HepG2 (cell line): ENCODE measurements around the gene ZBTB25. TPM values are rescaled to one million over a fixed set of nuclear protein-coding genes. Genes with fewer than 3 reads are reported as not detected.
A peak's percentile ranks its signal among the peaks of the same experiment; 100 is the strongest.

ENCODE experiments used
- ARNTL ChIP-seq: sonication (generic); formaldehyde crosslinking; IDR thresholded peaks from 2 replicates; pipeline ENCODE4 v1.4.0; 2020; ENCODE audit warnings: mild to moderate bottlenecking, missing genetic modification reagents
- ATM ChIP-seq: fragments of 450-650 bp; IDR thresholded peaks from 2 replicates; pipeline ENCODE4 v1.7.1; 2017; ENCODE audit warnings: mild to moderate bottlenecking, borderline replicate concordance
- BHLHE40 ChIP-seq: IDR thresholded peaks from 2 replicates; pipeline ENCODE4 v1.6.1; 2011; ENCODE audit warnings: low read length, improper control_type of control experiment
- FOXK2 ChIP-seq: fragments of 450-650 bp; IDR thresholded peaks from 2 replicates; pipeline ENCODE4 v1.6.1; 2016
- JUN ChIP-seq: sonication (generic); formaldehyde crosslinking; IDR thresholded peaks from 2 replicates; pipeline ENCODE4 v1.4.0; 2020; ENCODE audit warnings: mild to moderate bottlenecking, missing genetic modification reagents
- KLF12 ChIP-seq: sonication (generic); formaldehyde crosslinking; IDR thresholded peaks from 2 replicates; pipeline ENCODE4 v1.4.0; 2020; ENCODE audit warnings: missing genetic modification reagents, borderline replicate concordance
- MBNL3 ChIP-seq: fragments of 250-450 bp; sonication (Bioruptor Pico); conservative IDR thresholded peaks from 2 replicates; pipeline ENCODE4 v1.8.0; 2022; ENCODE audit warnings: mild to moderate bottlenecking, inconsistent platforms
- PHF21A ChIP-seq: sonication (generic); formaldehyde crosslinking; IDR thresholded peaks from 2 replicates; pipeline ENCODE4 v1.5.0; 2020; ENCODE audit warnings: mild to moderate bottlenecking, missing genetic modification reagents
- POLR2G ChIP-seq: fragments of 200-400 bp; formaldehyde crosslinking; IDR thresholded peaks from 2 replicates; pipeline ENCODE4 v1.6.1; 2018; ENCODE audit warnings: mild to moderate bottlenecking, low read depth, low read length, moderate library complexity
- SNRNP70 ChIP-seq: fragments of 200-400 bp; formaldehyde crosslinking; IDR thresholded peaks from 2 replicates; pipeline ENCODE4 v1.6.1; 2017; ENCODE audit warnings: mild to moderate bottlenecking, low read depth, low read length, moderate library complexity
- TIGD3 ChIP-seq: sonication (generic); formaldehyde crosslinking; IDR thresholded peaks from 2 replicates; pipeline ENCODE4 v1.5.1; 2020; ENCODE audit warnings: mild to moderate bottlenecking, missing genetic modification reagents, borderline replicate concordance
- ZNF20 ChIP-seq: sonication (generic); formaldehyde crosslinking; IDR thresholded peaks from 2 replicates; pipeline ENCODE4 v1.4.0; 2020; ENCODE audit warnings: mild to moderate bottlenecking, moderate library complexity, missing genetic modification reagents
- ZNF30 ChIP-seq: sonication (generic); formaldehyde crosslinking; IDR thresholded peaks from 2 replicates; pipeline ENCODE4 v1.5.0; 2020; ENCODE audit warnings: mild to moderate bottlenecking, missing genetic modification reagents
- ZNF441 ChIP-seq: sonication (generic); formaldehyde crosslinking; IDR thresholded peaks from 2 replicates; pipeline ENCODE4 v1.7.0; 2021; ENCODE audit warnings: missing genetic modification reagents, borderline replicate concordance
- ZNF496 ChIP-seq: sonication (generic); formaldehyde crosslinking; IDR thresholded peaks from 2 replicates; pipeline ENCODE4 v1.8.1; 2023; ENCODE audit warnings: mild to moderate bottlenecking, moderate library complexity, missing genetic modification reagents; ENCODE audit not compliant: insufficient replicate concordance
- ZNF598 ChIP-seq: sonication (generic); formaldehyde crosslinking; IDR thresholded peaks from 2 replicates; pipeline ENCODE4 v1.5.1; 2020; ENCODE audit warnings: mild to moderate bottlenecking, missing genetic modification reagents, borderline replicate concordance
- ZNF615 ChIP-seq: sonication (generic); formaldehyde crosslinking; IDR thresholded peaks from 2 replicates; pipeline ENCODE4 v1.5.0; 2020; ENCODE audit warnings: mild to moderate bottlenecking, missing genetic modification reagents, borderline replicate concordance
- ZNF7 ChIP-seq: IDR thresholded peaks from 2 replicates; pipeline ENCODE4 v1.6.1; 2016; ENCODE audit warnings: missing biosample characterization, missing genetic modification reagents
- ZZZ3 ChIP-seq: sonication (generic); formaldehyde crosslinking; IDR thresholded peaks from 2 replicates; pipeline ENCODE4 v1.4.0; 2020; ENCODE audit warnings: missing genetic modification reagents, mild to moderate bottlenecking, borderline replicate concordance
- polyA plus RNA-seq, 8 experiments: library from polyadenylated mRNA; depleted of rRNA in 3 of 8; stranded (reverse) in 7 of 8; unstranded in 1 of 8; fragments of >200 nt; fragmentation: Illumina TruSeq in 4 of 8; extraction: Trizol in 4 of 8; gene quantifications; 2 replicates each; pipeline versions ENCODE4 v1.2.1 to v1.2.3, GENCODE V29; 2011 to 2016; ENCODE audit warnings: low read depth in 4 of 8, missing spikeins in 1 of 8, mixed read lengths in 1 of 8; ENCODE audit not compliant: insufficient read depth in 1 of 8
- total RNA-seq, 5 experiments: library from RNA; depleted of rRNA; stranded (reverse); fragments of >200 nt; fragmentation: Illumina TruSeq; extraction: Trizol; gene quantifications; 2 replicates each; pipeline ENCODE4 v1.2.3, GENCODE V29; 2016; ENCODE audit warnings: low read depth in 1 of 5
- TF ChIP-seq, protein P1 (sequence below): sonication (generic); formaldehyde crosslinking; IDR thresholded peaks from 2 replicates; pipeline ENCODE4 v1.5.0; 2020; ENCODE audit warnings: mild to moderate bottlenecking, missing genetic modification reagents
- TF ChIP-seq, protein P2 (sequence below): sonication (generic); formaldehyde crosslinking; IDR thresholded peaks from 2 replicates; pipeline ENCODE4 v1.9.0; 2022; ENCODE audit warnings: missing genetic modification reagents, mild to moderate bottlenecking, borderline replicate concordance
- TF ChIP-seq, protein P3 (sequence below): sonication (generic); formaldehyde crosslinking; IDR thresholded peaks from 2 replicates; pipeline ENCODE4 v1.9.0; 2021; ENCODE audit warnings: missing genetic modification reagents, mild to moderate bottlenecking, borderline replicate concordance

The ZBTB25 gene
- total and polyA plus RNA-seq, 2 of the 13 experiments (the other 11 are each of a cell fraction or from before 2014, with no cell fraction given) = 3.5 to 7.6 TPM

GRCh38 chr14:64540208-64541202 is 36.9 kb upstream of the ZBTB25 start, which contains the start of gene HSPA2 (continued):
- TF ChIP-seq, protein P1, sequence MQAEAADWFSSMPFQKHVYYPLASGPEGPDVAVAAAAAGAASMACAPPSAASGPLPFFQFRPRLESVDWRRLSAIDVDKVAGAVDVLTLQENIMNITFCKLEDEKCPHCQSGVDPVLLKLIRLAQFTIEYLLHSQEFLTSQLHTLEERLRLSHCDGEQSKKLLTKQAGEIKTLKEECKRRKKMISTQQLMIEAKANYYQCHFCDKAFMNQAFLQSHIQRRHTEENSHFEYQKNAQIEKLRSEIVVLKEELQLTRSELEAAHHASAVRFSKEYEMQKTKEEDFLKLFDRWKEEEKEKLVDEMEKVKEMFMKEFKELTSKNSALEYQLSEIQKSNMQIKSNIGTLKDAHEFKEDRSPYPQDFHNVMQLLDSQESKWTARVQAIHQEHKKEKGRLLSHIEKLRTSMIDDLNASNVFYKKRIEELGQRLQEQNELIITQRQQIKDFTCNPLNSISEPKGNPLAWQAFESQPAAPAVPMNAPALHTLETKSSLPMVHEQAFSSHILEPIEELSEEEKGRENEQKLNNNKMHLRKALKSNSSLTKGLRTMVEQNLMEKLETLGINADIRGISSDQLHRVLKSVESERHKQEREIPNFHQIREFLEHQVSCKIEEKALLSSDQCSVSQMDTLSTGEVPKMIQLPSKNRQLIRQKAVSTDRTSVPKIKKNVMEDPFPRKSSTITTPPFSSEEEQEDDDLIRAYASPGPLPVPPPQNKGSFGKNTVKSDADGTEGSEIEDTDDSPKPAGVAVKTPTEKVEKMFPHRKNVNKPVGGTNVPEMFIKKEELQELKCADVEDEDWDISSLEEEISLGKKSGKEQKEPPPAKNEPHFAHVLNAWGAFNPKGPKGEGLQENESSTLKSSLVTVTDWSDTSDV (CRISPR knock-in tag) = no peak
- TF ChIP-seq PHF21A (peak; percentile 20; the same call in 1 of the 2 replicates), ZNF30 (CRISPR knock-in tag) (no peak), POLR2G (peak; percentile 50; the same call in 1 of the 2 replicates), ZNF496 (CRISPR knock-in tag) (no peak), JUN (CRISPR knock-in tag) (peak; percentile 32; the same call in 1 of the 2 replicates), BHLHE40 (peak; percentile 82), ATM (no peak), ARNTL (CRISPR knock-in tag) (no peak), FOXK2 (no peak), ZNF441 (no peak), TIGD3 (CRISPR knock-in tag) (no peak), KLF12 (CRISPR knock-in tag) (0 out of 2 replicates have a peak, but pooled peaks have one; percentile 29), ZNF20 (CRISPR knock-in tag) (no peak), ZNF7 (CRISPR knock-in tag) (no peak), SNRNP70 (no peak), MBNL3 (no peak), ZNF615 (no peak), ZNF598 (CRISPR knock-in tag) (no peak), ZZZ3 (CRISPR knock-in tag) (no peak; the same call in 1 of the 2 replicates)
- TF ChIP-seq, protein P2, sequence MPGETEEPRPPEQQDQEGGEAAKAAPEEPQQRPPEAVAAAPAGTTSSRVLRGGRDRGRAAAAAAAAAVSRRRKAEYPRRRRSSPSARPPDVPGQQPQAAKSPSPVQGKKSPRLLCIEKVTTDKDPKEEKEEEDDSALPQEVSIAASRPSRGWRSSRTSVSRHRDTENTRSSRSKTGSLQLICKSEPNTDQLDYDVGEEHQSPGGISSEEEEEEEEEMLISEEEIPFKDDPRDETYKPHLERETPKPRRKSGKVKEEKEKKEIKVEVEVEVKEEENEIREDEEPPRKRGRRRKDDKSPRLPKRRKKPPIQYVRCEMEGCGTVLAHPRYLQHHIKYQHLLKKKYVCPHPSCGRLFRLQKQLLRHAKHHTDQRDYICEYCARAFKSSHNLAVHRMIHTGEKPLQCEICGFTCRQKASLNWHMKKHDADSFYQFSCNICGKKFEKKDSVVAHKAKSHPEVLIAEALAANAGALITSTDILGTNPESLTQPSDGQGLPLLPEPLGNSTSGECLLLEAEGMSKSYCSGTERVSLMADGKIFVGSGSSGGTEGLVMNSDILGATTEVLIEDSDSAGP (CRISPR knock-in tag) = peak; percentile 59; the same call in 1 of the 2 replicates
- TF ChIP-seq, protein P3, sequence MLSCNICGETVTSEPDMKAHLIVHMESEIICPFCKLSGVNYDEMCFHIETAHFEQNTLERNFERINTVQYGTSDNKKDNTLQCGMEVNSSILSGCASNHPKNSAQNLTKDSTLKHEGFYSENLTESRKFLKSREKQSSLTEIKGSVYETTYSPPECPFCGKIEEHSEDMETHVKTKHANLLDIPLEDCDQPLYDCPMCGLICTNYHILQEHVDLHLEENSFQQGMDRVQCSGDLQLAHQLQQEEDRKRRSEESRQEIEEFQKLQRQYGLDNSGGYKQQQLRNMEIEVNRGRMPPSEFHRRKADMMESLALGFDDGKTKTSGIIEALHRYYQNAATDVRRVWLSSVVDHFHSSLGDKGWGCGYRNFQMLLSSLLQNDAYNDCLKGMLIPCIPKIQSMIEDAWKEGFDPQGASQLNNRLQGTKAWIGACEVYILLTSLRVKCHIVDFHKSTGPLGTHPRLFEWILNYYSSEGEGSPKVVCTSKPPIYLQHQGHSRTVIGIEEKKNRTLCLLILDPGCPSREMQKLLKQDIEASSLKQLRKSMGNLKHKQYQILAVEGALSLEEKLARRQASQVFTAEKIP (CRISPR knock-in tag) = no peak
